HepG2 (cell line): ENCODE results near the gene ABHD3. TPM values are rescaled to one million over a fixed set of nuclear protein-coding genes. Genes with fewer than 3 reads are reported as not detected.
A peak's percentile ranks its signal among the peaks of the same experiment; 100 is the strongest.

Experiments used
- ADNP ChIP-seq: sonication (generic); formaldehyde crosslinking; IDR thresholded peaks from 2 replicates; pipeline ENCODE4 v1.4.0; 2020; ENCODE audit warnings: missing genetic modification reagents
- KLF11 ChIP-seq: IDR thresholded peaks from 2 replicates; pipeline ENCODE4 v1.6.1; 2016; ENCODE audit warnings: missing compliant biosample characterization
- RXRA ChIP-seq: sonication (generic); formaldehyde crosslinking; IDR thresholded peaks from 2 replicates; pipeline ENCODE4 v1.5.1; 2020; ENCODE audit warnings: missing genetic modification reagents
- SMARCC2 ChIP-seq: fragments of 450-650 bp; IDR thresholded peaks from 2 replicates; pipeline ENCODE4 v1.6.1; 2017; ENCODE audit warnings: antibody characterized with exemption, mild to moderate bottlenecking
- SSRP1 ChIP-seq: IDR thresholded peaks from 2 replicates; pipeline ENCODE4 v1.6.1; 2016; ENCODE audit warnings: control low read depth
- ZNF232 ChIP-seq: sonication (generic); formaldehyde crosslinking; IDR thresholded peaks from 2 replicates; pipeline ENCODE4 v1.4.0; 2020; ENCODE audit warnings: missing genetic modification reagents, borderline replicate concordance
- ZNF30 ChIP-seq: sonication (generic); formaldehyde crosslinking; IDR thresholded peaks from 2 replicates; pipeline ENCODE4 v1.5.0; 2020; ENCODE audit warnings: mild to moderate bottlenecking, missing genetic modification reagents
- ZNF562 ChIP-seq: sonication (generic); formaldehyde crosslinking; IDR thresholded peaks from 2 replicates; pipeline ENCODE4 v1.8.0; 2022; ENCODE audit warnings: missing genetic modification reagents, borderline replicate concordance
- ZNF644 ChIP-seq: IDR thresholded peaks from 2 replicates; pipeline ENCODE4 v1.6.1; 2016; ENCODE audit warnings: low read depth
- ZNF660 ChIP-seq: sonication (generic); formaldehyde crosslinking; IDR thresholded peaks from 2 replicates; pipeline ENCODE4 v1.5.1; 2020; ENCODE audit warnings: mild to moderate bottlenecking, low read depth, missing genetic modification reagents, borderline replicate concordance
- ZSCAN21 ChIP-seq: sonication (generic); formaldehyde crosslinking; IDR thresholded peaks from 2 replicates; pipeline ENCODE4 v1.8.0; 2022; ENCODE audit warnings: mild to moderate bottlenecking, missing genetic modification reagents, moderate library complexity, borderline replicate concordance
- polyA plus RNA-seq, 8 experiments: library from polyadenylated mRNA; depleted of rRNA in 3 of 8; stranded (reverse) in 7 of 8; unstranded in 1 of 8; fragments of >200 nt; fragmentation: Illumina TruSeq in 4 of 8; extraction: Trizol in 4 of 8; gene quantifications; 2 replicates each; pipeline versions ENCODE4 v1.2.1 to v1.2.3, GENCODE V29; 2011 to 2016; ENCODE audit warnings: low read depth in 4 of 8, missing spikeins in 1 of 8, mixed read lengths in 1 of 8; ENCODE audit not compliant: insufficient read depth in 1 of 8
- total RNA-seq, 5 experiments: library from RNA; depleted of rRNA; stranded (reverse); fragments of >200 nt; fragmentation: Illumina TruSeq; extraction: Trizol; gene quantifications; 2 replicates each; pipeline ENCODE4 v1.2.3, GENCODE V29; 2016; ENCODE audit warnings: low read depth in 1 of 5
- TF ChIP-seq, protein P1 (sequence below): sonication (generic); formaldehyde crosslinking; IDR thresholded peaks from 2 replicates; pipeline ENCODE4 v1.4.0; 2020; ENCODE audit warnings: mild to moderate bottlenecking, missing genetic modification reagents
- TF ChIP-seq, protein P2 (sequence below): sonication (generic); formaldehyde crosslinking; IDR thresholded peaks from 2 replicates; pipeline ENCODE4 v1.4.0; 2020; ENCODE audit warnings: missing genetic modification reagents
- TF ChIP-seq, protein P3 (sequence below), 2 experiments: sonication (generic) in 1 of 2; formaldehyde crosslinking in 1 of 2; IDR thresholded peaks; 2 replicates each; pipeline versions ENCODE4 v1.6.1 to v1.9.0; 2014 to 2022; ENCODE audit warnings: antibody characterized with exemption in 1 of 2, borderline replicate concordance in 1 of 2, inconsistent platforms in 1 of 2, low read depth in 1 of 2, missing genetic modification reagents in 1 of 2
- TF ChIP-seq, protein P4 (sequence below): sonication (generic); formaldehyde crosslinking; IDR thresholded peaks from 2 replicates; pipeline ENCODE4 v1.4.0; 2020; ENCODE audit warnings: missing genetic modification reagents

ABHD3 gene
- total and polyA plus RNA-seq, 2 of the 13 experiments (the other 11 are each of a cell fraction or from before 2014, with no cell fraction given): 32.1 to 40.2 TPM

DNA sequence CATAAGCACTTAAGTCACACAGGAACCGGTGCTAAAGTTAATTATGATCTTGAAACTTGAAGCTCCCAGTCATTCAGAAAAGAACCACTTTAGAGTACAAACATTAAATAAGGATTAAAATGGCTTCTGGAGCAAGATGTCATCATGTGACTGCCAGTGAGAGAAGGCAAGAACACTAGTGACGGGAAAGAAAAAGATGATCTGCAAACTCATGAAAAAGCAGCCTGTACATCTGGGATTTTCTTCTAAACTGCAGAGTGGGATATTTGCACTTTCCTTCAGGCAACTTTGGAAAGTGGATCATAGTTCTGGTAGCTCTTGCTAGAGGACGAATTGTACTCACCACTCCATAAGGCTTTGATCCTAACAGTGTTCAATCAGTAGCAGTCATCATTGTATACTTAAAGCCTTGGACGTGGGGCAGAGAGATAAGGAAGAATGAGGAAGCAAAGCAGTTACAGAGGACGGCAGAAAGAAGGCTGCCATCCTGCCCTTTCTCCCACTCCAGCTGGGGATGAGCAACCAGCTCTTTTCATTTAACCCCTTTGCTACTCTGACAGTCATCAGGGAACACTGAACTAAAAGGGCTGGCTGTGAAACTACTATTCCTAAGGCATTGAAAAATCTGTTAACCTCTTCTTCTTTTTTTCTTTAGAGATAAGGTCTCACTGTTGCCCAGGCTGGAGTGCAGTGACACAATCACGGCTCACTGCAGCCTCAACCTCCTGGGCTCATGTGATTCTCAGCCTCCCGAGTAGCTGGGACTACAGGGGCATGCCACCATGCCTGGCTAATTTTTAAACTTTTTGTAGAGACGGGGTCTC, 18.1 kb downstream of the ABHD3 start (continued):
- TF ChIP-seq, protein P1, sequence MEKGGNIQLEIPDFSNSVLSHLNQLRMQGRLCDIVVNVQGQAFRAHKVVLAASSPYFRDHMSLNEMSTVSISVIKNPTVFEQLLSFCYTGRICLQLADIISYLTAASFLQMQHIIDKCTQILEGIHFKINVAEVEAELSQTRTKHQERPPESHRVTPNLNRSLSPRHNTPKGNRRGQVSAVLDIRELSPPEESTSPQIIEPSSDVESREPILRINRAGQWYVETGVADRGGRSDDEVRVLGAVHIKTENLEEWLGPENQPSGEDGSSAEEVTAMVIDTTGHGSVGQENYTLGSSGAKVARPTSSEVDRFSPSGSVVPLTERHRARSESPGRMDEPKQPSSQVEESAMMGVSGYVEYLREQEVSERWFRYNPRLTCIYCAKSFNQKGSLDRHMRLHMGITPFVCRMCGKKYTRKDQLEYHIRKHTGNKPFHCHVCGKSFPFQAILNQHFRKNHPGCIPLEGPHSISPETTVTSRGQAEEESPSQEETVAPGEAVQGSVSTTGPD: no peak
- TF ChIP-seq ADNP (CRISPR knock-in tag) (no peak), ZNF562 (CRISPR knock-in tag) (no peak), KLF11 (CRISPR knock-in tag) (no peak), RXRA (CRISPR knock-in tag) (peak; percentile 53; the same call in 1 of the 2 replicates), ZNF232 (no peak), ZNF644 (CRISPR knock-in tag) (peak; percentile 61), ZNF30 (CRISPR knock-in tag) (no peak), SSRP1 (no peak), SMARCC2 (no peak), ZSCAN21 (CRISPR knock-in tag) (no peak), ZNF660 (CRISPR knock-in tag) (no peak)
- TF ChIP-seq, protein P2, sequence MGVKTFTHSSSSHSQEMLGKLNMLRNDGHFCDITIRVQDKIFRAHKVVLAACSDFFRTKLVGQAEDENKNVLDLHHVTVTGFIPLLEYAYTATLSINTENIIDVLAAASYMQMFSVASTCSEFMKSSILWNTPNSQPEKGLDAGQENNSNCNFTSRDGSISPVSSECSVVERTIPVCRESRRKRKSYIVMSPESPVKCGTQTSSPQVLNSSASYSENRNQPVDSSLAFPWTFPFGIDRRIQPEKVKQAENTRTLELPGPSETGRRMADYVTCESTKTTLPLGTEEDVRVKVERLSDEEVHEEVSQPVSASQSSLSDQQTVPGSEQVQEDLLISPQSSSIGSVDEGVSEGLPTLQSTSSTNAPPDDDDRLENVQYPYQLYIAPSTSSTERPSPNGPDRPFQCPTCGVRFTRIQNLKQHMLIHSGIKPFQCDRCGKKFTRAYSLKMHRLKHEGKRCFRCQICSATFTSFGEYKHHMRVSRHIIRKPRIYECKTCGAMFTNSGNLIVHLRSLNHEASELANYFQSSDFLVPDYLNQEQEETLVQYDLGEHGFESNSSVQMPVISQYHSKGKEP (CRISPR knock-in tag): no peak
- TF ChIP-seq, protein P3, sequence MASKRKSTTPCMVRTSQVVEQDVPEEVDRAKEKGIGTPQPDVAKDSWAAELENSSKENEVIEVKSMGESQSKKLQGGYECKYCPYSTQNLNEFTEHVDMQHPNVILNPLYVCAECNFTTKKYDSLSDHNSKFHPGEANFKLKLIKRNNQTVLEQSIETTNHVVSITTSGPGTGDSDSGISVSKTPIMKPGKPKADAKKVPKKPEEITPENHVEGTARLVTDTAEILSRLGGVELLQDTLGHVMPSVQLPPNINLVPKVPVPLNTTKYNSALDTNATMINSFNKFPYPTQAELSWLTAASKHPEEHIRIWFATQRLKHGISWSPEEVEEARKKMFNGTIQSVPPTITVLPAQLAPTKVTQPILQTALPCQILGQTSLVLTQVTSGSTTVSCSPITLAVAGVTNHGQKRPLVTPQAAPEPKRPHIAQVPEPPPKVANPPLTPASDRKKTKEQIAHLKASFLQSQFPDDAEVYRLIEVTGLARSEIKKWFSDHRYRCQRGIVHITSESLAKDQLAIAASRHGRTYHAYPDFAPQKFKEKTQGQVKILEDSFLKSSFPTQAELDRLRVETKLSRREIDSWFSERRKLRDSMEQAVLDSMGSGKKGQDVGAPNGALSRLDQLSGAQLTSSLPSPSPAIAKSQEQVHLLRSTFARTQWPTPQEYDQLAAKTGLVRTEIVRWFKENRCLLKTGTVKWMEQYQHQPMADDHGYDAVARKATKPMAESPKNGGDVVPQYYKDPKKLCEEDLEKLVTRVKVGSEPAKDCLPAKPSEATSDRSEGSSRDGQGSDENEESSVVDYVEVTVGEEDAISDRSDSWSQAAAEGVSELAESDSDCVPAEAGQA (IDR thresholded peaks at IDR 0.05; ENCODE audit: low read depth): 0 out of 2 replicates have a peak, but pooled peaks have one; percentile 48
- TF ChIP-seq, protein P3 (CRISPR knock-in tag; IDR thresholded peaks at IDR 0.05; ENCODE audit: borderline replicate concordance): no peak
- TF ChIP-seq, protein P4, sequence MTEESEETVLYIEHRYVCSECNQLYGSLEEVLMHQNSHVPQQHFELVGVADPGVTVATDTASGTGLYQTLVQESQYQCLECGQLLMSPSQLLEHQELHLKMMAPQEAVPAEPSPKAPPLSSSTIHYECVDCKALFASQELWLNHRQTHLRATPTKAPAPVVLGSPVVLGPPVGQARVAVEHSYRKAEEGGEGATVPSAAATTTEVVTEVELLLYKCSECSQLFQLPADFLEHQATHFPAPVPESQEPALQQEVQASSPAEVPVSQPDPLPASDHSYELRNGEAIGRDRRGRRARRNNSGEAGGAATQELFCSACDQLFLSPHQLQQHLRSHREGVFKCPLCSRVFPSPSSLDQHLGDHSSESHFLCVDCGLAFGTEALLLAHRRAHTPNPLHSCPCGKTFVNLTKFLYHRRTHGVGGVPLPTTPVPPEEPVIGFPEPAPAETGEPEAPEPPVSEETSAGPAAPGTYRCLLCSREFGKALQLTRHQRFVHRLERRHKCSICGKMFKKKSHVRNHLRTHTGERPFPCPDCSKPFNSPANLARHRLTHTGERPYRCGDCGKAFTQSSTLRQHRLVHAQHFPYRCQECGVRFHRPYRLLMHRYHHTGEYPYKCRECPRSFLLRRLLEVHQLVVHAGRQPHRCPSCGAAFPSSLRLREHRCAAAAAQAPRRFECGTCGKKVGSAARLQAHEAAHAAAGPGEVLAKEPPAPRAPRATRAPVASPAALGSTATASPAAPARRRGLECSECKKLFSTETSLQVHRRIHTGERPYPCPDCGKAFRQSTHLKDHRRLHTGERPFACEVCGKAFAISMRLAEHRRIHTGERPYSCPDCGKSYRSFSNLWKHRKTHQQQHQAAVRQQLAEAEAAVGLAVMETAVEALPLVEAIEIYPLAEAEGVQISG (CRISPR knock-in tag): peak; percentile 28; the same call in 1 of the 2 replicates
